Kidney epithelial cell (primary cell): ENCODE data around the gene EXPH5. TPM values are rescaled to one million over a fixed set of nuclear protein-coding genes. Genes with fewer than 3 reads are reported as not detected.
"Not testable (repeated sequence)": the region's sequence is repeated elsewhere in the genome, so short reads cannot be mapped to it uniquely, and the experiment has no call there.

Experiments used
- DNase-seq: peaks from one replicate; pipeline ENCODE4 v3.0.0-alpha.2; 2010; ENCODE audit warnings: low read depth
- H3K27me3 ChIP-seq: 2 replicates; pipeline ENCODE4 v1.6.0; 2011; ENCODE audit warnings: low read length; ENCODE audit not compliant: control insufficient read depth, insufficient read depth
- H3K36me3 ChIP-seq: 2 replicates; pipeline ENCODE4 v1.5.1; 2011; ENCODE audit warnings: low read length; ENCODE audit not compliant: control insufficient read depth, insufficient read depth
- H3K4me3 ChIP-seq: 2 replicates; pipeline ENCODE4 v1.5.1; 2011; ENCODE audit warnings: low read depth, mild to moderate bottlenecking, control low read depth, low read length
- CTCF ChIP-seq: IDR thresholded peaks from 2 replicates; pipeline ENCODE4 v1.5.1; 2011; ENCODE audit warnings: mild to moderate bottlenecking, moderate library complexity, low read length, control low read depth, inconsistent platforms; ENCODE audit not compliant: insufficient read depth, poor library complexity, severe bottlenecking
- total RNA-seq: library from RNA; depleted of rRNA; stranded (reverse); fragments of >200 nt; gene quantifications from 2 replicates; pipeline ENCODE4 v1.2.3, GENCODE V29; 2015

The EXPH5 gene
- total RNA-seq = 8.5 and 10.1 TPM in 2 replicates

DNA sequence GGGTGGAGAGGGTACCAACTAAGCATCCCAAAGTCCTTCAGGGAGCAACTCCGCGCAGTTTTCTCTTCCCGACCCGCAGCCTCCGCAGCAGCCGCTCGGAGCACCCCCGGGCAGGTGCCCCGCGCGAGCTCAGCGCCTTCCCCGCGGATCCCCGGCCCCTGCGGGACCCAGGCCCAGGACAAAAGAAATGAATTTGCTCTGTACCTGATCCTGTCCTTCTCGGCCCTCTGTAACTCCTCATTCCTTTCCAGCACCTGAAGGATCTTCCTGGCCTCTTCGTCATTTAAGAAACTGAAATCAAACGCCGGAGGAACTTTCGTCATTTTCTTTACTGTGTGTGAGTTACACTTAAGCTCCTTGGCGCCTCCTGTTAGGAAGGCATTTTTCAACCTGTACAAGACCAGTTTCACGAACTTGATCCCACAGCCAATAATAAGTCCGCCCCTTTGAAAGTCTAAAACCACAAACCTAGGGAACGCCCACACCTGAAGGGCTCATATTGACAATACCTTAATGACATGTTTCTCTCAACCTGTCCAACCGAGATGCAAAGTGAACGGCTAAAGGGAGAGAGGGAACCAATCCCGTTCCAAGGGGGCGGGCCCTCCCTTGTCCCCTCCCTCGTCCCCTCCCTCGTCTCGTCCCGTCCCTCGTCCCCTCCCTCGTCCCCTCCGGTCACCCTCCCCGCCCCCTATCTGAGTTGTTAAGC, at the start of gene EXPH5:
TSS of gene EXPH5 (minus strand) at position 555 of the 709 bp plus-strand sequence. CDS start at position 323, 232 bp downstream.
- DNase-seq = peak; percentile 82
- H3K27me3 ChIP-seq = no peaks in the 10 kb centered on the region

DNA sequence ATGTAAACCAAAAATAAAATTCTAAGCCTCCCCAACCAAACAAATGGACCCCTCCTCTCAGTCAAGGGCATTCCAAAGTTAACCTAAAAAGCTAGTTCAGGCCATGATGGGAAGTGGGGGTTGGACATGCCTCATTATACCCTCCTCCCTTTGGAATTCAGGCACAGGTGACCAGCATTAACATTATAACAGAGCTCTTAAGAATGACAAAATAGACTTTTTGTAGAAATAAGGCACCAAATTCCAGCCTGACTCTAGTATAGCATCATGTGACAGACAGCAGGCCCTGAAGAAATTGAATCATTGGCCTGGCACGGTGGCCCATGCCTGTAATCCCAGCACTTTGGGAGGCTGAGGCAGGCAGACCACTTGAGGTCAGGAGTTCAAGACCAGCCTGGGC, 48.2 kb upstream of the EXPH5 start:
- H3K4me3 ChIP-seq = not testable (repeated sequence)

More for the DNA sequence above, at the start of gene EXPH5:
- H3K4me3 ChIP-seq = peak within 1 kb of the TSS; percentile 79
- no peak for TF ChIP-seq CTCF
- H3K36me3 ChIP-seq = no peaks in the 10 kb centered on the region

GRCh38 chr11:108639146-108639545, 45.6 kb upstream of the EXPH5 start:
- H3K36me3 ChIP-seq = no peaks in the 10 kb centered on the region
- no peak overlapping the region for H3K4me3 ChIP-seq
- no peak for DNase-seq
- no peak for TF ChIP-seq CTCF
- no peaks in the 10 kb centered on the region for H3K27me3 ChIP-seq

More for the DNA sequence above, 48.2 kb upstream of the EXPH5 start:
- not testable (repeated sequence) for H3K36me3 ChIP-seq, H3K27me3 ChIP-seq, DNase-seq

DNA sequence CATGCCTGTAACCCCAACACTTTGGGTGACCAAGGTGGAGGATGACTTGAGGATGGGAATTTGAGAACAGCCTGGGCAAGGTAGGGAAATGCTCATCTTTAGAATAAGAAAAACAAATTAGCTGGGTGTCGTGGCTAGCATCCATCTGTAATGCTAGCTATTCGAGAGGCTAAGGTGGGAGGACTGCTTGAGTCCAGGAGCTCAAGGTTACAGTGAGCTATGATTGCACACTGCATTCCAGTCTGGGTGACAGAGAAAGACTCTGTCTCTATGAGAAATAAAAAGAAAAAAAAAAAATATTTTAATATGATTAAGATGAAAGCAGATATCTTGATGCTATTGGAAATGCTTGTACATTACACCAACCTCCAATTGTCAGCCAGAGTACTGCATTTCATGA, 42.7 kb upstream of the EXPH5 start:
- Histone ChIP-seq H3K27me3 (no peaks in the 10 kb centered on the region), H3K4me3 (no peak overlapping the region), H3K36me3 (no peaks in the 10 kb centered on the region)
- no peak for TF ChIP-seq CTCF
- DNase-seq = no peak

DNA sequence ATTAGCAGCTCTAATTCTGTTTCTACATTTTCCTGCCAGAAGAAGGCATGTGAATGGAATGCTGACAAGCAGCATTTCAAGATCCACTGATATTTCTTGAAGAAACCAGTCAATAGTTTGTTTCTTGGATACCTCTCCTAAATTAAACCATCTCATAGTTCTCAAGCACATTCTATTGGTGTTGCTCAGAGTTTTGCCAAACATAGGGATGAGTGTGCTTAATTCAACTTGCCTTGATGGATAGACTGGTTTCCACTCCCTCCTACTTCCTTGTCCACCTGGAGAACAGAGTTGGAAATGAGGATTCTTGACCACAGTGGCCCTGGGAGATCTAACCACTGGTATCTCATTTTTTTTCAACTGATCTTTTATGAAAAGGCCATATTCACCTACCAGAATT, 41.5 kb upstream of the EXPH5 start:
- Histone ChIP-seq H3K27me3 (no peaks in the 10 kb centered on the region), H3K4me3 (no peak overlapping the region), H3K36me3 (no peaks in the 10 kb centered on the region)
- TF ChIP-seq CTCF = no peak
- DNase-seq = peak; percentile 34

DNA sequence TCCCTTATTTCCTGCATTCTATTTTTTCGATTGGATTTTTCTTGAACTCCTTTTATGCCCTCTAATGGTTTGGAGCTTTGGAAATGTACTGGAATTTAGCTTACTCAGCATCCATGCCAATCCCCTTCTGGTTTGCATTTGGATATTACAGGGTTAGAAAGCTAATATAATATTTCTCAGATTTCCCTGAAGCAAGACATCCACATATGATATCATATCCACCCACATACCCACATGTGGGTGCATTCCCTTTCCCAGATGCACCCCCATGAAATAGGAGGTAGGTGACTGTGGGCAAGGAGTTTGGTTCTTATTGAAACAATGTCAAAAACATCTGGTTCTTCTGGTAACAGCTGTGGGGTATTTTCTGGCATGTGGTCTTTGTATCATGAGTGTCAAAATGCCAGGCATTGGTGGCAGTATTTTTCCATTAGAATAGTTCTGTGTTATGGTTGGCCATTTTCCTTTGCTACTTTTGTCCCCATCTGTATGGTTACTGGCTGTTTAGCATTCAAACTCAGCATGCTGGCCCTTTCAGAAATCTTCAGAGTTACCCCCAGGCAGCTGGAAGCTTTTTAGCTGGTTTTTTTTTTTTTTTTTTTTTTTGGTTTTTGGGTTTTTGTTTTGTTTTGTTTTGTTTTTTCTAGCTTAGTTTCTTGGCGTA, 38.6 kb upstream of the EXPH5 start:
- no peak for TF ChIP-seq CTCF

More for the DNA sequence above, 38.6 kb upstream of the EXPH5 start:
- no peak for DNase-seq
- no peaks in the 10 kb centered on the region for H3K27me3 ChIP-seq
- H3K36me3 ChIP-seq = no peaks in the 10 kb centered on the region
- H3K4me3 ChIP-seq = no peak overlapping the region
